Neuronal stem cell (in vitro differentiated cells): Measurements from ENCODE around the gene CYBA.

ENCODE experiments used
- DNase-seq: peaks from one replicate; pipeline ENCODE4 v3.0.0-alpha.2; 2013; ENCODE audit warnings: low spot score
- H2AFZ ChIP-seq: one replicate; pipeline ENCODE4 v1.6.1; 2013; ENCODE audit warnings: mild to moderate bottlenecking, low read length, inconsistent platforms
- H2AK5ac ChIP-seq: 2 replicates; pipeline ENCODE4 v1.6.1; 2013; ENCODE audit warnings: low read depth, mild to moderate bottlenecking, inconsistent platforms, low read length, moderate library complexity, mixed read lengths
- H2BK120ac ChIP-seq: 2 replicates; pipeline ENCODE4 v1.6.1; 2013; ENCODE audit warnings: low read depth, mild to moderate bottlenecking, inconsistent platforms, low read length, moderate library complexity, mixed read lengths
- H2BK12ac ChIP-seq: one replicate; pipeline ENCODE4 v1.6.1; 2013; ENCODE audit warnings: low read length, inconsistent platforms
- H2BK15ac ChIP-seq: 2 replicates; pipeline ENCODE4 v1.6.1; 2013; ENCODE audit warnings: mild to moderate bottlenecking, low read length, inconsistent platforms, mixed read lengths
- H2BK5ac ChIP-seq: one replicate; pipeline ENCODE4 v1.6.1; 2013; ENCODE audit warnings: inconsistent platforms, mild to moderate bottlenecking, low read length, moderate library complexity
- H3K14ac ChIP-seq: one replicate; pipeline ENCODE4 v1.6.1; 2013; ENCODE audit warnings: low read length, inconsistent platforms
- H3K18ac ChIP-seq: 2 replicates; pipeline ENCODE4 v1.6.1; 2013; ENCODE audit warnings: low read length, inconsistent platforms
- H3K23ac ChIP-seq: 2 replicates; pipeline ENCODE4 v1.6.1; 2013; ENCODE audit warnings: low read depth, mild to moderate bottlenecking, mixed read lengths, low read length, inconsistent platforms; ENCODE audit not compliant: poor library complexity
- H3K27ac ChIP-seq: replicated peaks from 3 replicates; pipeline ENCODE4 v1.5.1; 2013; ENCODE audit warnings: low read length, inconsistent platforms
- H3K27me3 ChIP-seq, 3 experiments: 2 replicates each; pipeline ENCODE4 v1.6.1; 2013; ENCODE audit warnings: low read length in 3 of 3, mild to moderate bottlenecking in 2 of 3, inconsistent platforms in 1 of 3, low read depth in 1 of 3, mixed read lengths in 1 of 3, moderate library complexity in 1 of 3; ENCODE audit not compliant: control insufficient read depth in 3 of 3, insufficient read depth in 3 of 3
- H3K36me3 ChIP-seq, 2 donors: replicated peaks in 1 of 2; 2 replicates each; pipeline ENCODE4 v1.6.1; 2013; ENCODE audit warnings: low read length in 2 of 2; ENCODE audit not compliant: control insufficient read depth in 2 of 2, insufficient read depth in 2 of 2
- H3K4ac ChIP-seq: 2 replicates; pipeline ENCODE4 v1.6.1; 2013; ENCODE audit warnings: inconsistent platforms, mild to moderate bottlenecking, low read length, moderate library complexity
- H3K4me1 ChIP-seq, 2 donors: 1 replicate in 1 of 2; 2 replicates in 1 of 2; pipeline ENCODE4 v1.6.1; 2013; ENCODE audit warnings: low read length in 2 of 2, low read depth in 1 of 2; ENCODE audit not compliant: control insufficient read depth in 2 of 2, insufficient read depth in 1 of 2
- H3K4me2 ChIP-seq: one replicate; pipeline ENCODE4 v1.6.1; 2013; ENCODE audit warnings: mild to moderate bottlenecking, low read length, inconsistent platforms; ENCODE audit not compliant: insufficient read depth, poor library complexity, severe bottlenecking
- H3K4me3 ChIP-seq, 2 donors: 2 replicates each; pipeline ENCODE4 v1.5.1; 2013; ENCODE audit warnings: low read length in 2 of 2, mild to moderate bottlenecking in 2 of 2, inconsistent platforms in 1 of 2, moderate library complexity in 1 of 2
- H3K79me1 ChIP-seq: one replicate; pipeline ENCODE4 v1.6.1; 2013; ENCODE audit warnings: low read depth, mild to moderate bottlenecking, inconsistent platforms, low read length, moderate library complexity
- H3K9ac ChIP-seq: one replicate; pipeline ENCODE4 v1.6.1; 2013; ENCODE audit warnings: mild to moderate bottlenecking, low read depth, low read length, inconsistent platforms; ENCODE audit not compliant: poor library complexity
- H3K9me3 ChIP-seq, 2 donors: replicated peaks in 1 of 2; 2 replicates each; pipeline versions ENCODE3 to v1.6.1; 2013; ENCODE audit warnings: low read length in 2 of 2, mild to moderate bottlenecking in 2 of 2, inconsistent platforms in 1 of 2, low read depth in 1 of 2, mixed read lengths in 1 of 2, moderate library complexity in 1 of 2; ENCODE audit not compliant: control insufficient read depth in 2 of 2, insufficient read depth in 1 of 2
- H4K8ac ChIP-seq: one replicate; pipeline ENCODE4 v1.6.1; 2013; ENCODE audit warnings: low read depth, mild to moderate bottlenecking, inconsistent platforms, low read length, moderate library complexity
- H4K91ac ChIP-seq: one replicate; pipeline ENCODE4 v1.6.1; 2013; ENCODE audit warnings: low read length, low read depth, mild to moderate bottlenecking, inconsistent platforms; ENCODE audit not compliant: poor library complexity
- WGBS, 2 donors: extraction: QIAGEN DNeasy Blood & Tissue Kit; methylation state at CpG; one replicate each; pipeline ENCODE4 v1.1.7; 2013; ENCODE audit warnings: missing lambda C conversion rate in 2 of 2, mixed read lengths in 1 of 2; ENCODE audit not compliant: insufficient read length in 2 of 2, insufficient replicate concordance in 1 of 2; ENCODE audit errors: extremely low coverage in 2 of 2; 5-methylcytosine and 5-hydroxymethylcytosine counted together

Gene CYBA

GRCh38 chr16:88629835-88630234 lies 21.0 kb downstream of the CYBA start:
- no peak overlapping the region for H4K8ac ChIP-seq
- H3K4me2 ChIP-seq: no peak overlapping the region
- peaks cover 6% of the 10 kb centered on the region for H3K79me1 ChIP-seq
- H2AFZ ChIP-seq: no peak overlapping the region
- no peak for DNase-seq
- no peaks in the 10 kb centered on the region for H3K9me3 ChIP-seq
- H3K9ac ChIP-seq: no peak overlapping the region
- H2BK120ac ChIP-seq: no peak overlapping the region
- no peak overlapping the region for H3K4me3 ChIP-seq
- peaks cover 45 to 82% of the 10 kb centered on the region in 2 donors for H3K36me3 ChIP-seq
- no peak overlapping the region for H4K91ac ChIP-seq
- H3K27ac ChIP-seq: no peak overlapping the region
- no peak overlapping the region for H3K14ac ChIP-seq
- no peak overlapping the region for H3K23ac ChIP-seq
- H2BK12ac ChIP-seq: no peak overlapping the region
- WGBS, 2 donors: no CpG with 5 or more reads among the region's 9 CpGs
- no peak overlapping the region for H2BK15ac ChIP-seq
- H3K4ac ChIP-seq: no peak overlapping the region
- no peak overlapping the region for H2BK5ac ChIP-seq
- H3K4me1 ChIP-seq: peaks cover 0 to 7% of the 10 kb centered on the region in 2 donors
- peaks cover 0 to 9% (median 0%) of the 10 kb centered on the region in 3 experiments for H3K27me3 ChIP-seq
- H3K18ac ChIP-seq: no peak overlapping the region
- no peak overlapping the region for H2AK5ac ChIP-seq

- Histone ChIP-seq H2BK5ac (no peak overlapping the region), H3K36me3 (peaks cover 55 to 93% of the 10 kb centered on the region in 2 donors), H3K27me3 (no peaks in the 10 kb centered on the region), H3K18ac (no peak overlapping the region), H2BK15ac (no peak overlapping the region), H2AK5ac (peak overlapping the region; percentile 6), H2BK120ac (no peak overlapping the region), H3K79me1 (peaks cover 6% of the 10 kb centered on the region), H3K9ac (no peak overlapping the region), H3K9me3 (no peaks in the 10 kb centered on the region), H3K4me2 (no peak overlapping the region), H3K4me1 (peaks cover 0 to under 1% of the 10 kb centered on the region in 2 donors), H4K8ac (no peak overlapping the region), H3K4ac (no peak overlapping the region), H2AFZ (no peak overlapping the region), H3K4me3 (no peak overlapping the region), H3K14ac (no peak overlapping the region), H2BK12ac (no peak overlapping the region), H3K23ac (peak overlapping the region; percentile 11), H3K27ac (no peak overlapping the region), H4K91ac (no peak overlapping the region)
- DNase-seq: no peak
- WGBS, 2 donors: no CpG with 5 or more reads among the region's 12 CpGs
These were observed 22.3 kb downstream of the CYBA start for GRCh38 chr16:88628512-88628974.

GRCh38 chr16:88627531-88628411 lies 23.1 kb downstream of the CYBA start:
- Histone ChIP-seq H2AFZ (no peak overlapping the region), H2BK120ac (no peak overlapping the region)

DNA sequence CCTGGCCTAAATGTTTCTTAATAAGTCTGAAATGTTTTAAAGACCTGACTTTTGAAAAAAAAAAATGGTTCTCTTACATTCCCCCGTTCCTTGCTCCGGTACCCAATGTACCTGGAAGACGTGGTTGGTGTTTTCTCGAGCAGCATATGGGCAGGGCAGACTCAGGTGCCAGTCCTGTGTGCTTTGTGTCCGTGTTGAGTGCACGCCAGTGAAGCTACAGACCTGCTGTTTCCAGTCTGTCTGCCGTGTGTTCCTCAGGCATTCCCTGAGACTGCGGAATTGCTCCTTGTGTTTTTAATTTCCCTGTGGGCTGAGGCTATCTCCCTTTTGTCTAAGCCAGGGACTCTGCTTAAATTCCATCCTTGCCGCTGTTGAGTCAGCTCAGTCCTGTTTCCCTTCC lies 24.2 kb downstream of the CYBA start:
- Histone ChIP-seq H4K91ac (no peak overlapping the region), H3K27ac (no peak overlapping the region), H2BK5ac (no peak overlapping the region), H3K9ac (no peak overlapping the region), H3K4ac (no peak overlapping the region), H2BK15ac (no peak overlapping the region), H3K27me3 (no peaks in the 10 kb centered on the region), H3K36me3 (peaks cover 65 to 95% of the 10 kb centered on the region in 2 donors), H3K4me3 (no peak overlapping the region), H3K9me3 (no peaks in the 10 kb centered on the region), H3K4me2 (no peak overlapping the region), H3K79me1 (peaks cover 8% of the 10 kb centered on the region), H3K14ac (no peak overlapping the region), H2AK5ac (no peak overlapping the region), H3K4me1 (no peaks in the 10 kb centered on the region), H2AFZ (no peak overlapping the region), H3K18ac (no peak overlapping the region), H3K23ac (no peak overlapping the region), H2BK120ac (no peak overlapping the region), H4K8ac (no peak overlapping the region), H2BK12ac (no peak overlapping the region)
- DNase-seq: no peak
- no CpG with 5 or more reads among the region's 9 CpGs for WGBS, 2 donors

More at GRCh38 chr16:88627531-88628411, 23.1 kb downstream of the CYBA start:
- no peak overlapping the region for H3K23ac ChIP-seq
- peaks cover 60 to 94% of the 10 kb centered on the region in 2 donors for H3K36me3 ChIP-seq
- H2BK12ac ChIP-seq: no peak overlapping the region
- H3K9ac ChIP-seq: no peak overlapping the region
- WGBS, 2 donors: no CpG with 5 or more reads among the region's 27 CpGs
- no peak overlapping the region for H4K91ac ChIP-seq
- peak overlapping the region; percentile 82 for H2BK5ac ChIP-seq
- no peaks in the 10 kb centered on the region for H3K27me3 ChIP-seq
- no peak overlapping the region for H4K8ac ChIP-seq
- no peak overlapping the region for H3K4me2 ChIP-seq
- no peak overlapping the region for H3K4ac ChIP-seq
- no peak overlapping the region for H3K4me3 ChIP-seq
- no peak overlapping the region for H3K18ac ChIP-seq
- peak overlapping the region; percentile 6 for H2AK5ac ChIP-seq
- peaks cover 5% of the 10 kb centered on the region for H3K79me1 ChIP-seq
- H3K27ac ChIP-seq: no peak overlapping the region
- H2BK15ac ChIP-seq: no peak overlapping the region
- no peak for DNase-seq
- H3K14ac ChIP-seq: no peak overlapping the region
- no peaks in the 10 kb centered on the region for H3K4me1 ChIP-seq
- no peaks in the 10 kb centered on the region for H3K9me3 ChIP-seq
